PC-3 (cell line): ENCODE data around the gene PRTG. TPM values are rescaled to one million over a fixed set of nuclear protein-coding genes. Genes with fewer than 3 reads are reported as not detected.

Experiments
- ATAC-seq: fragments of 200-7000 bp; cut with Tn5 transposase; 2 replicates; pipeline ENCODE4 v1.9.1; 2020; ENCODE audit warnings: mild to moderate bottlenecking, moderate library complexity
- BruUV-seq: library from RNA; stranded (reverse); fragments of 400-500 nt; replicated peaks from 2 replicates; lab custom pipeline; 2021; lab: Mats Ljungman, UMichigan
- CTCF ChIA-PET: fragments of 300-600 bp; sonication (Branson Sonifier 250); formaldehyde crosslinking; loops from one replicate; lab custom pipeline; 2022; ENCODE audit warnings: antibody characterized with exemption; lab: Charles Lee
- POLR2A ChIA-PET: fragments of 300-600 bp; sonication (Branson Sonifier 250); formaldehyde crosslinking; loops from one replicate; lab custom pipeline; 2022; ENCODE audit warnings: antibody characterized with exemption; ENCODE audit not compliant: unreplicated experiment; lab: Charles Lee
- DNase-seq: peaks from one replicate; pipeline ENCODE4 v3.0.0-alpha.2; 2015
- H2AFZ ChIP-seq: fragments of 300-600 bp; sonication (generic); 2 replicates; pipeline ENCODE4 v1.6.0; 2016; ENCODE audit warnings: antibody characterized with exemption, low read length
- H3F3A ChIP-seq: fragments of 300-600 bp; sonication (generic); one replicate; pipeline ENCODE4 v1.6.0; 2017; ENCODE audit warnings: antibody characterized with exemption, low read length, control low read depth, mild to moderate bottlenecking; ENCODE audit not compliant: unreplicated experiment
- H3K27ac ChIP-seq: fragments of 300-600 bp; sonication (generic); 2 replicates; pipeline ENCODE4 v1.5.1; 2016; ENCODE audit warnings: mild to moderate bottlenecking, low read length
- H3K27me3 ChIP-seq: fragments of 300-600 bp; sonication (generic); 2 replicates; pipeline ENCODE4 v1.6.1; 2016; ENCODE audit warnings: low read length, mixed read lengths
- H3K36me3 ChIP-seq: fragments of 300-600 bp; sonication (generic); 2 replicates; pipeline ENCODE4 v1.6.1; 2016; ENCODE audit warnings: low read depth, mixed run types, low read length, mixed read lengths
- H3K4me1 ChIP-seq: fragments of 300-600 bp; sonication (generic); 2 replicates; pipeline ENCODE4 v1.5.1; 2016; ENCODE audit warnings: low read length; ENCODE audit not compliant: insufficient read depth
- H3K4me2 ChIP-seq: fragments of 300-600 bp; sonication (generic); 2 replicates; pipeline ENCODE4 v1.6.0; 2016; ENCODE audit warnings: low read length
- H3K4me3 ChIP-seq: fragments of 300-600 bp; sonication (generic); 2 replicates; pipeline ENCODE4 v1.5.1; 2016; ENCODE audit warnings: mild to moderate bottlenecking, low read length, mixed read lengths
- H3K79me2 ChIP-seq: fragments of 300-600 bp; sonication (generic); 2 replicates; pipeline ENCODE4 v1.6.1; 2017; ENCODE audit warnings: low read length, mixed read lengths
- H3K9ac ChIP-seq: fragments of 300-600 bp; sonication (generic); 2 replicates; pipeline ENCODE4 v1.6.0; 2016; ENCODE audit warnings: mild to moderate bottlenecking, low read length
- H3K9me2 ChIP-seq: fragments of 300-600 bp; sonication (generic); replicated peaks from 2 replicates; pipeline ENCODE4 v1.6.1; 2016; ENCODE audit warnings: mixed run types, low read length, mixed read lengths
- H3K9me3 ChIP-seq: fragments of 300-600 bp; sonication (generic); 2 replicates; pipeline ENCODE4 v1.6.1; 2016; ENCODE audit warnings: low read length, mixed read lengths
- H4K20me1 ChIP-seq: fragments of 300-600 bp; sonication (generic); 2 replicates; pipeline ENCODE4 v1.6.1; 2016; ENCODE audit warnings: low read length, mixed read lengths
- CTCF ChIP-seq: fragments of 300-600 bp; sonication (generic); conservative IDR thresholded peaks from 2 replicates; pipeline ENCODE4 v1.5.1; 2017; ENCODE audit warnings: antibody characterized with exemption, low read depth, mild to moderate bottlenecking, low read length
- EZH2 ChIP-seq: fragments of 300-600 bp; sonication (generic); IDR thresholded peaks from one replicate; pipeline ENCODE4 v1.6.1; 2017; ENCODE audit warnings: antibody characterized with exemption, mild to moderate bottlenecking, low read length; ENCODE audit not compliant: unreplicated experiment
- EZH2phosphoT487 ChIP-seq: fragments of 300-600 bp; sonication (generic); IDR thresholded peaks from 2 replicates; pipeline ENCODE4 v1.6.1; 2018; ENCODE audit warnings: mild to moderate bottlenecking, antibody characterized with exemption, low read length, borderline replicate concordance
- intact Hi-C: fragments of 100-400 bp; cut with micrococcal nuclease; formaldehyde crosslinking; loops from 2 replicates; pipeline ENCODE4 v1.9.0; 2023
- total RNA-seq: library from RNA; depleted of rRNA; stranded (reverse); fragments of >200 nt; gene quantifications from 2 replicates; pipeline ENCODE4 v1.2.3, GENCODE V29; 2014

Gene PRTG
- total RNA-seq, 1 experiment from 2014 or later, result 5.2 TPM

- ChIA-PET CTCF (no interaction called here), POLR2A (no interaction called here)
- no peaks in the 10 kb centered on the region for H3K36me3 ChIP-seq
- no peaks in the 10 kb centered on the region for H3K79me2 ChIP-seq
- TF ChIP-seq EZH2phosphoT487 (no peak), EZH2 (peak; percentile 54)
- DNase-seq, result peak; percentile 22
- no peaks in the 10 kb centered on the region for H4K20me1 ChIP-seq
- no peak within 1 kb of the TSS for H3K27ac ChIP-seq
- no peaks in the 10 kb centered on the region for H3K4me1 ChIP-seq
- intact Hi-C loops, result loop anchor here (5.0 kb wide), 2 partner anchors 39 to 61 kb away; no protein-coding TSS in a partner anchor
- BruUV-seq, result no TSS peak
- H3K27me3 ChIP-seq, result peaks cover 34% of the 10 kb centered on the region
- H3K4me3 ChIP-seq, result peak within 1 kb of the TSS; percentile 70
- peak within 1 kb of the TSS; percentile 79 for H2AFZ ChIP-seq
- H3F3A ChIP-seq, result no peaks in the 10 kb centered on the region
- peak within 1 kb of the TSS; percentile 37; the same call in 1 of the 2 replicates for H3K9ac ChIP-seq
- H3K9me2 ChIP-seq, result no peaks in the 10 kb centered on the region
- H3K4me2 ChIP-seq, result peak within 1 kb of the TSS; percentile 77
- no peaks in the 10 kb centered on the region for H3K9me3 ChIP-seq
- peak; percentile 78 for ATAC-seq
Observed at GRCh38 chr15:55588070-55588814, 154.7 kb downstream of the PRTG start, which contains the start of gene PYGO1. TSS of gene PYGO1 (minus strand) at chr15:55588345. CDS start at chr15:55587883, 462 bp downstream.

- Histone ChIP-seq H3K4me1 (no peaks in the 10 kb centered on the region), H3K36me3 (no peaks in the 10 kb centered on the region), H3K9me2 (no peaks in the 10 kb centered on the region), H2AFZ (peak overlapping the region; percentile 70), H3K4me3 (peak overlapping the region; percentile 70), H3K27me3 (peaks cover 37% of the 10 kb centered on the region), H4K20me1 (no peaks in the 10 kb centered on the region), H3K9me3 (no peaks in the 10 kb centered on the region), H3K27ac (no peak overlapping the region), H3F3A (no peaks in the 10 kb centered on the region), H3K4me2 (peak overlapping the region; percentile 74), H3K79me2 (no peaks in the 10 kb centered on the region), H3K9ac (peak overlapping the region; percentile 37; the same call in 1 of the 2 replicates)
- ATAC-seq (peak; percentile 45), DNase-seq (peak; percentile 28)
- BruUV-seq, result no TSS peak
- CTCF ChIA-PET, result no interaction called here
- POLR2A ChIA-PET, result no interaction called here
- TF ChIP-seq EZH2, result peak; percentile 80
- no peak for TF ChIP-seq CTCF
- intact Hi-C loops, result loop anchor here (5.0 kb wide), 2 partner anchors 40 to 60 kb away; no protein-coding TSS in a partner anchor
Observed at GRCh38 chr15:55587321-55588069, 155.5 kb downstream of the PRTG start.

GRCh38 chr15:55586808-55587207 lies 156.1 kb downstream of the PRTG start:
- BruUV-seq, result TSS peak; percentile 58
- no peak overlapping the region for H3K27ac ChIP-seq
- no peak for ATAC-seq
- H3K9ac ChIP-seq, result no peak overlapping the region
- intact Hi-C loops, result loop anchor here (5.0 kb wide), 2 partner anchors 40 to 60 kb away; no protein-coding TSS in a partner anchor
- peak overlapping the region; percentile 70; the same call in 1 of the 2 replicates for H2AFZ ChIP-seq
- peak overlapping the region; percentile 70 for H3K4me3 ChIP-seq
- H3K9me2 ChIP-seq, result no peaks in the 10 kb centered on the region
- no peaks in the 10 kb centered on the region for H3F3A ChIP-seq
- peak overlapping the region; percentile 74 for H3K4me2 ChIP-seq
- ChIA-PET POLR2A (no interaction called here), CTCF (no interaction called here)
- peaks cover 37% of the 10 kb centered on the region for H3K27me3 ChIP-seq
- H3K9me3 ChIP-seq, result no peaks in the 10 kb centered on the region
- DNase-seq, result no peak
- no peaks in the 10 kb centered on the region for H3K4me1 ChIP-seq
- TF ChIP-seq EZH2phosphoT487 (no peak), EZH2 (no peak), CTCF (no peak)
- no peaks in the 10 kb centered on the region for H3K36me3 ChIP-seq
- no peaks in the 10 kb centered on the region for H4K20me1 ChIP-seq
- no peaks in the 10 kb centered on the region for H3K79me2 ChIP-seq
